ENCODE data around the gene TWNK.
A peak's percentile ranks its signal among the peaks of the same experiment; 100 is the strongest.

The TWNK gene

GRCh38 chr10:100997360-100998182 lies 10.2 kb downstream of the TWNK start:
- TF ChIP-seq ZFX (IDR thresholded peaks at IDR 0.05), result peak; percentile 38; the same call in 1 of the 2 replicates
- TF ChIP-seq CTCF (conservative IDR thresholded peaks at IDR 0.05), result peak; percentile 80
- H3K27ac ChIP-seq, result peak overlapping the region; percentile 89

- peak overlapping the region; percentile 89 for H3K27ac ChIP-seq
- TF ChIP-seq CTCF (conservative IDR thresholded peaks at IDR 0.05) (no peak), ZFX (IDR thresholded peaks at IDR 0.05) (no peak)
Observed at GRCh38 chr10:100998183-100998990, 11.0 kb downstream of the TWNK start.

- H3K27ac ChIP-seq, result peak overlapping the region; percentile 89
- TF ChIP-seq CTCF (conservative IDR thresholded peaks at IDR 0.05) (peak; percentile 84), ZFX (IDR thresholded peaks at IDR 0.05) (no peak)
Observed at GRCh38 chr10:100998991-100999741, 11.8 kb downstream of the TWNK start.

- no peak for TF ChIP-seq CTCF (conservative IDR thresholded peaks at IDR 0.05)
- TF ChIP-seq ZFX (IDR thresholded peaks at IDR 0.05), result no peak
- peak within 1 kb of the TSS; percentile 89 for H3K27ac ChIP-seq
Observed at GRCh38 chr10:100999742-101000126, 12.4 kb downstream of the TWNK start, which contains the start of gene LZTS2. LZTS2 (plus strand) TSS chr10:100999808; CDS start chr10:101002539, 2,731 bp downstream.

GRCh38 chr10:101000127-101000914 lies 13.0 kb downstream of the TWNK start:
- TF ChIP-seq ZFX (IDR thresholded peaks at IDR 0.05), result no peak
- no peak for TF ChIP-seq CTCF (conservative IDR thresholded peaks at IDR 0.05)
- H3K27ac ChIP-seq, result peak overlapping the region; percentile 89

GRCh38 chr10:101000915-101001658 lies 13.7 kb downstream of the TWNK start:
- peak overlapping the region; percentile 89; the same call in 1 of the 2 replicates for H3K27ac ChIP-seq
- TF ChIP-seq CTCF (conservative IDR thresholded peaks at IDR 0.05) (no peak), ZFX (IDR thresholded peaks at IDR 0.05) (no peak)
